Upper lobe of right lung (tissue), 1 donor: ENCODE measurements around the gene HOXA13. TPM values are rescaled to one million over a fixed set of nuclear protein-coding genes. Genes with fewer than 3 reads are reported as not detected.
A peak's percentile ranks its signal among the peaks of the same experiment; 100 is the strongest.

Experiments used
- ATAC-seq: fragments of 200-7000 bp; cut with Tn5 transposase; one replicate; pipeline ENCODE4 v1.9.1; 2020; ENCODE audit warnings: mild to moderate bottlenecking, moderate library complexity
- DNase-seq: peaks from one replicate; pipeline ENCODE4 v3.0.0-alpha.2; 2020
- H3K27ac ChIP-seq: fragments of 200-600 bp; one replicate; pipeline ENCODE4 v1.8.0; 2022
- H3K27me3 ChIP-seq: fragments of 200-600 bp; one replicate; pipeline ENCODE4 v1.8.0; 2022; ENCODE audit warnings: mild to moderate bottlenecking
- H3K36me3 ChIP-seq: fragments of 200-600 bp; one replicate; pipeline ENCODE4 v1.8.0; 2022
- H3K4me1 ChIP-seq: fragments of 200-600 bp; one replicate; pipeline ENCODE4 v1.8.0; 2022
- H3K4me3 ChIP-seq: fragments of 200-600 bp; one replicate; pipeline ENCODE4 v1.8.0; 2022; ENCODE audit warnings: mild to moderate bottlenecking
- H3K9me3 ChIP-seq: fragments of 200-600 bp; one replicate; pipeline ENCODE4 v1.8.0; 2022
- intact Hi-C: fragments of 100-400 bp; cut with DNase I; formaldehyde crosslinking; loops from one replicate; pipeline ENCODE4 v1.11.0; 2022
- total RNA-seq: library from RNA; stranded (reverse); fragmentation: NEBNext Ultra II Directional; extraction: Animal tissue kit (Norgen Biotek cat#: 25700); gene quantifications from one replicate; pipeline ENCODE4 v1.2.1, GENCODE V29; 2021
- TF ChIP-seq, protein P1 (sequence below): fragments of 200-600 bp; IDR thresholded peaks from one replicate; pipeline ENCODE4 v1.8.0; 2022; ENCODE audit warnings: antibody characterized with exemption
- donor health status: DM: no; HTN: yes; CAD: no; lungs with severe emphysema.

HOXA13 gene
- total RNA-seq, 1 donor from 2014 or later, result not detected

DNA sequence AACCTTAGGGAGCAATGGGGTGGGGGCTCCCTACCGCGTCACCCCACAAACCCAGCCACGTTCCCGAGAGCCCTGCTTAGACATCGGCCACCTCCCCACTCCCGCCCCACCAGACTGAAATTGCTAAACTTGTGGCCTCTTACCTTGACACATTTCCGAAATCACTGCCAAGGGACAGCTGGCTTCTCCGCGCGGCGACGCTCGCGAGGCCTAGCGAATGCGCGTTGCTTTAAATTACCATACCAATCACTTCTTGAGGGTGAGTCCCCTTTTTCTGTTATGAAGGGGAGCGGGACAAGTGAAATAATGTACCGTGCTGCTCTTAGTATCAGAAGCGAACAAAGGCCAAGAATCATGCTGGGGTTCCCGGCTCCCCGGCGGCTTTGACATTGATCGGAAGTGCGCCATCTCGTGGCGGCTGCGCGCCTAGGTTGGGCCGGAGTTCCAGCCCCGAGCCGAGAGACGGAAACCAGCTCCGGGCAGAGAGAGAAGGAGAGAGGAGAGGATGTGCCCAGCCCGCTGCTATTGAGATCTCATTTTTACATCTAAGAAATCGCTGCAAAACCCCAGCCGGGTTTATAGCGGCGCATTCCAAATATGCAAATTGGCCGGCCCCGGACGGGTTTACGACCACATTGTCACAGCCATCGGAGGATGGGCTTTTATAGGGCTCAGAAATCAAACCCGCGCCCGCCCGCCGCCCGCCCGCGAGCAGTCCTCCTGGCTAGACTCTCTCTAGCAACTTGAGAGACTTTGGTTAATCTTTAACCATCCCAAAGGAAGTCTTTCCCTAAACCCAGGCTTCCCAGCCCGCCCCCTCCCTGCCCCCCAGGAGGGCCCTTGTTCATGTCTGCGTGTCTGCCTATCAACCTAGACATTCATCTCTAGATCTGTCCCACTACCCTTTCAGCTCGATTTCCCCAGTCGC is 20.1 kb downstream of the HOXA13 start:
- Histone ChIP-seq H3K4me1 (peaks cover 14% of the 10 kb centered on the region), H3K36me3 (no peaks in the 10 kb centered on the region), H3K27me3 (peaks cover 100% of the 10 kb centered on the region), H3K4me3 (no peak overlapping the region), H3K27ac (no peak overlapping the region), H3K9me3 (no peaks in the 10 kb centered on the region)
- DNase-seq (peak; percentile 81), ATAC-seq (peak; percentile 81)
- intact Hi-C loops, result no loop called here
- TF ChIP-seq, protein P1, sequence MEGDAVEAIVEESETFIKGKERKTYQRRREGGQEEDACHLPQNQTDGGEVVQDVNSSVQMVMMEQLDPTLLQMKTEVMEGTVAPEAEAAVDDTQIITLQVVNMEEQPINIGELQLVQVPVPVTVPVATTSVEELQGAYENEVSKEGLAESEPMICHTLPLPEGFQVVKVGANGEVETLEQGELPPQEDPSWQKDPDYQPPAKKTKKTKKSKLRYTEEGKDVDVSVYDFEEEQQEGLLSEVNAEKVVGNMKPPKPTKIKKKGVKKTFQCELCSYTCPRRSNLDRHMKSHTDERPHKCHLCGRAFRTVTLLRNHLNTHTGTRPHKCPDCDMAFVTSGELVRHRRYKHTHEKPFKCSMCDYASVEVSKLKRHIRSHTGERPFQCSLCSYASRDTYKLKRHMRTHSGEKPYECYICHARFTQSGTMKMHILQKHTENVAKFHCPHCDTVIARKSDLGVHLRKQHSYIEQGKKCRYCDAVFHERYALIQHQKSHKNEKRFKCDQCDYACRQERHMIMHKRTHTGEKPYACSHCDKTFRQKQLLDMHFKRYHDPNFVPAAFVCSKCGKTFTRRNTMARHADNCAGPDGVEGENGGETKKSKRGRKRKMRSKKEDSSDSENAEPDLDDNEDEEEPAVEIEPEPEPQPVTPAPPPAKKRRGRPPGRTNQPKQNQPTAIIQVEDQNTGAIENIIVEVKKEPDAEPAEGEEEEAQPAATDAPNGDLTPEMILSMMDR, result peak; percentile 87

DNA sequence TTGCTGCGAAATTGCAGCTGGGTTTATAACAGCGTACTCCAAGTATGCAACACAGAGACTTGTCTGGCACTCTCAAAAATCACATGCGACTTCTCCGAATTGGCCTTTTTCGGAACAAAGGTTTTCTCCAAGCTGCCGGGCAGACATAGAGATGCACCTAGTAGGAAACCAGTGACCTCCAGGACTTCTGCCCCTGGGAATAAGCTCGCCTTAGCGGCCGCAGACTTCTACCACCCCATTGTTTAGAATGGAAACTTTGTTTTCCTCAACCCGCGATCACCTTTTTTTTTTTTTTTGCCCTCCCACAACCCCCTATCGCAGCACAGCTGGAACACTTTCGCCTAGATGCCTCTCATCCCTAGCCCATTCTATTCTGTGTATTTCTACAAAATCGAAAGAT is 20.9 kb downstream of the HOXA13 start:
- ATAC-seq (no peak), DNase-seq (no peak)
- Histone ChIP-seq H3K4me3 (no peak overlapping the region), H3K36me3 (no peaks in the 10 kb centered on the region), H3K4me1 (peaks cover 16% of the 10 kb centered on the region), H3K9me3 (no peaks in the 10 kb centered on the region), H3K27me3 (peaks cover 100% of the 10 kb centered on the region), H3K27ac (no peak overlapping the region)
- intact Hi-C loops, result no loop called here
- TF ChIP-seq, protein P1, result no peak

DNA sequence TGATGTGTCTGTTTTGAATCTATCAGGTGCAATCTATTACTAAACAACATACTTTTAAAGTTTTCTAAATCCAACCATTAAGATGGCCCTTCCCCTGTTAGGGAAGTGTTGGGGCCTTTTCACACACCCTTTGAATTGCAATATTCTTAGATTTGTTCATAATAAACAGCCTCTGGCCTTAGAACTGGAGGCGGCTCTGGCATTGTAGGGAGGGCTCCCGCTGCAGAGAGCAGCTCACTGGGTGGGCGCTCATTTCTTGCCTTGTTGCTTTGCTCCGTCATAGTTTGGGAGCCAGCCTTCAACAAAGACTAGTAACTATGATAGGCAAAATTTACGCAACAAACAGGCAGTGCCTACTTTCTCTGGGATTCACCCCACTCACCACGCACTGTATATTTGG is 21.5 kb downstream of the HOXA13 start:
- DNase-seq (peak; percentile 17), ATAC-seq (no peak)
- no peak overlapping the region for H3K4me3 ChIP-seq
- intact Hi-C loops, result no loop called here
- H3K27ac ChIP-seq, result no peak overlapping the region
- H3K4me1 ChIP-seq, result peaks cover 16% of the 10 kb centered on the region
- no peaks in the 10 kb centered on the region for H3K36me3 ChIP-seq
- TF ChIP-seq, protein P1, result no peak
- peaks cover 100% of the 10 kb centered on the region for H3K27me3 ChIP-seq
- no peaks in the 10 kb centered on the region for H3K9me3 ChIP-seq

DNA sequence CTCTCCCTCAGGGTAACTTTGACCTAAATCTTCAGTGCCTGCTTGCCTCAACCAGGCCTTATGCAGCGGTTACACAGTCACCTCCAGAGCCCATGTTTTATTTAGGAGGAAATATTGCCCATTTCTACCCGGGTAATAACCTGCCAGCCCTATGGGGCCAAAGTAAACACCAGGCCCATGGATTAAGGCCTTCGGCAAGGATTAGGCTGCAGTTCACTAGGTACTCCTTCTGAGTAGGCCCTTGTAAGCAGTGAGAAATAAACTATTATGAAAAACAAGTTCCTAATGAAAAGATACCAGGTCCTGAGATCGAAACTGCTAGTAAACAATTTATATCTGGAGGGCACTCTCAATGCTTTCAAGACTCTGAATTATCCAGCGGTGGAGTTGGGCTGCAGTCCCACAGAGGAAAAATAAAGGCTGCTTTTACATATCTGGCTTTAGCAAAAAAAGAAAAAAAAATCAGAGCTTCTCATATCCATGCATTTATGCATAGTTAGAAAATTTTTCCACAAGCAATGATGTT is 22.0 kb downstream of the HOXA13 start:
- Histone ChIP-seq H3K27ac (no peak overlapping the region), H3K9me3 (no peaks in the 10 kb centered on the region), H3K27me3 (peaks cover 100% of the 10 kb centered on the region), H3K36me3 (no peaks in the 10 kb centered on the region), H3K4me3 (no peak overlapping the region), H3K4me1 (peaks cover 17% of the 10 kb centered on the region)
- DNase-seq (peak; percentile 3), ATAC-seq (no peak)
- intact Hi-C loops, result no loop called here
- TF ChIP-seq, protein P1, result no peak

DNA sequence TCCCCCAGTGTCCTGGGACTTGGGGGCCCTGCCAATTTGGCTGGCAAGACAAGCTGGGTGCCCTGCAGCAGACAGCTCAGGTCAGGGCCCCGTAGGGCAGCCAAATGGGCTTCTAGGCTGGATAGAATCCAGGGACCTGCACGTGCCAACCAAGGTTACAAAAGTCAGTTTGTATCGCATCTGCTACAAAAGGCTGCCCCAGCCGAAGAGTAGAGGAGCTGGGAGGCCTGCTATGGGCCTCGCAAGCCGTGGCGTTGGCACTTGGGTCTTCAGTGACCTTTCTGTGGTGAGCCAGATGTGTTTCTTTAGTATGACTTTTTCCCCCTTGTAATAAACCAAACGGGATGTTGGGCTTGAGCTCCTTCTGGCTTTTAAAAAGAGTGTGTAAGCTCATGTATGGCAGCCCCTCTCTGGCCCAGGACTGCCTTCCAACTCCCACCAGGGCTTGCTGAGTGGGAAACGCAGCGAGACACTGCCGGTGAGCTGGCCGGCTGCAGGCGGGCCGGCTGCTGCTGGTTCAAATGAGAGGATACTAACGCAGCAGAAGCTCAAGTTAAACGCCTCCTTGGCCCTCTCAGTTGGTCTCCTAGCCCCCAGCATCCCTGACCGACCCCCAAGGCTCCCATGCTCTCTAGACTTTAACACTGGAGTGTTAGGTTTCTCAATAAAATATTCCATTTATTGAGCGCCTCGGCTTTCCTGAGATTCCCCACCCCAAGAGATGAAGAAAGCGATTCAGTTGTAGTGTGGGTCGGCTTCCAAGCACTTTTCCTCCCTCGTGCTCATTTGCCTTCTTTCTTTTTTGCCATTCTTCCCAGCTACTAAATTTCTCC is 22.7 kb downstream of the HOXA13 start:
- Histone ChIP-seq H3K4me1 (peaks cover 21% of the 10 kb centered on the region), H3K4me3 (no peak overlapping the region), H3K27me3 (peaks cover 100% of the 10 kb centered on the region), H3K27ac (no peak overlapping the region), H3K36me3 (no peaks in the 10 kb centered on the region), H3K9me3 (no peaks in the 10 kb centered on the region)
- peak; percentile 40 for DNase-seq
- TF ChIP-seq, protein P1, result no peak
- intact Hi-C loops, result no loop called here
- no peak for ATAC-seq
